Liver (tissue), 9 donors: Measurements from ENCODE around the gene OR5J2. TPM values are rescaled to one million over a fixed set of nuclear protein-coding genes. Genes with fewer than 3 reads are reported as not detected.

Experiments
- DNase-seq: peaks from one replicate; pipeline ENCODE4 v3.0.0-alpha.2; 2017; ENCODE audit warnings: low spot score
- H3K27ac ChIP-seq, 2 donors: one replicate each; pipeline ENCODE4 v1.7.0; 2013; ENCODE audit warnings: inconsistent platforms in 2 of 2, low read length in 2 of 2, control low read depth in 1 of 2, low read depth in 1 of 2, mild to moderate bottlenecking in 1 of 2
- H3K27me3 ChIP-seq, 4 donors: one replicate each; pipeline versions ENCODE4 v1.6.1 to v1.7.0; 2013; ENCODE audit warnings: low read length in 3 of 4, inconsistent platforms in 1 of 4, mild to moderate bottlenecking in 1 of 4, moderate library complexity in 1 of 4; ENCODE audit not compliant: control insufficient read depth in 4 of 4, insufficient read depth in 4 of 4
- H3K36me3 ChIP-seq, 4 donors: one replicate each; pipeline versions ENCODE4 v1.6.1 to v1.7.0; 2013; ENCODE audit warnings: low read length in 3 of 4, mild to moderate bottlenecking in 3 of 4, low read depth in 1 of 4, moderate library complexity in 1 of 4; ENCODE audit not compliant: control insufficient read depth in 4 of 4, insufficient read depth in 3 of 4
- H3K4me1 ChIP-seq, 4 donors: one replicate each; pipeline versions ENCODE4 v1.6.1 to v1.7.0; 2013; ENCODE audit warnings: low read length in 3 of 4, mild to moderate bottlenecking in 3 of 4, moderate library complexity in 1 of 4; ENCODE audit not compliant: control insufficient read depth in 4 of 4, insufficient read depth in 4 of 4
- H3K4me3 ChIP-seq, 3 donors: one replicate each; pipeline versions ENCODE4 v1.6.1 to v1.7.0; 2013; ENCODE audit warnings: low read length in 3 of 3, control low read depth in 1 of 3, low read depth in 1 of 3, mild to moderate bottlenecking in 1 of 3
- H3K9ac ChIP-seq, 2 donors: one replicate each; pipeline ENCODE4 v1.7.0; 2013; ENCODE audit warnings: low read length in 2 of 2, mild to moderate bottlenecking in 2 of 2, moderate library complexity in 2 of 2, control low read depth in 1 of 2, low read depth in 1 of 2
- H3K9me3 ChIP-seq, 4 donors: one replicate each; pipeline versions ENCODE4 v1.6.1 to v1.7.0; 2013; ENCODE audit warnings: low read length in 3 of 4; ENCODE audit not compliant: control insufficient read depth in 4 of 4
- ATF3 ChIP-seq: IDR thresholded peaks from 2 replicates; pipeline ENCODE4 v1.6.1; 2016; ENCODE audit warnings: antibody characterized with exemption
- CTCF ChIP-seq: fragments of 150-350 bp; IDR thresholded peaks from 2 replicates; pipeline ENCODE4 v1.5.1; 2017; ENCODE audit warnings: improper control_type of control experiment, low read depth, low read length; ENCODE audit not compliant: missing input control
- EGR1 ChIP-seq, 2 donors: IDR thresholded peaks; 2 replicates each; pipeline ENCODE4 v1.6.1; 2016 to 2018; ENCODE audit warnings: antibody characterized with exemption in 2 of 2, low read depth in 2 of 2
- FOXA1 ChIP-seq: IDR thresholded peaks from 2 replicates; pipeline ENCODE4 v1.6.1; 2016; ENCODE audit warnings: antibody characterized with exemption
- FOXA2 ChIP-seq: IDR thresholded peaks from 2 replicates; pipeline ENCODE4 v1.6.1; 2016; ENCODE audit warnings: antibody characterized with exemption
- GABPA ChIP-seq, 2 donors: IDR thresholded peaks in 1 of 2; conservative IDR thresholded peaks in 1 of 2; 2 replicates each; pipeline ENCODE4 v1.6.1; 2016; ENCODE audit warnings: antibody characterized with exemption in 2 of 2, mild to moderate bottlenecking in 1 of 2, moderate library complexity in 1 of 2
- HNF4A ChIP-seq, 2 donors: conservative IDR thresholded peaks; 2 replicates each; pipeline ENCODE4 v1.6.1; 2016; ENCODE audit warnings: antibody characterized with exemption in 2 of 2, mild to moderate bottlenecking in 2 of 2
- HNF4G ChIP-seq: IDR thresholded peaks from 2 replicates; pipeline ENCODE4 v1.6.1; 2016; ENCODE audit warnings: antibody characterized with exemption
- JUND ChIP-seq, 2 donors: IDR thresholded peaks; 2 replicates each; pipeline ENCODE4 v1.6.1; 2016; ENCODE audit warnings: antibody characterized with exemption in 2 of 2
- MAX ChIP-seq: IDR thresholded peaks from 2 replicates; pipeline ENCODE4 v1.6.1; 2016; ENCODE audit warnings: antibody characterized with exemption
- NR2F2 ChIP-seq: IDR thresholded peaks from 2 replicates; pipeline ENCODE4 v1.6.1; 2016; ENCODE audit warnings: antibody characterized with exemption
- REST ChIP-seq: IDR thresholded peaks from 2 replicates; pipeline ENCODE4 v1.6.1; 2016; ENCODE audit warnings: antibody characterized with exemption, mild to moderate bottlenecking
- SP1 ChIP-seq: IDR thresholded peaks from 2 replicates; pipeline ENCODE4 v1.6.1; 2018; ENCODE audit warnings: antibody characterized with exemption, mild to moderate bottlenecking
- TAF1 ChIP-seq: conservative IDR thresholded peaks from 2 replicates; pipeline ENCODE4 v1.6.1; 2016; ENCODE audit warnings: antibody characterized with exemption, mild to moderate bottlenecking
- YY1 ChIP-seq: IDR thresholded peaks from 2 replicates; pipeline ENCODE4 v1.6.1; 2016; ENCODE audit warnings: antibody characterized with exemption, mild to moderate bottlenecking
- ZBTB33 ChIP-seq: IDR thresholded peaks from 2 replicates; pipeline ENCODE4 v1.6.1; 2016; ENCODE audit warnings: antibody characterized with exemption
- WGBS: extraction: QIAGEN DNeasy Blood & Tissue Kit; methylation state at CpG from one replicate; pipeline ENCODE4 v1.1.7; 2013; 5-methylcytosine and 5-hydroxymethylcytosine counted together
- polyA plus RNA-seq, 2 donors: library from polyadenylated mRNA; stranded (reverse) in 1 of 2; unstranded in 1 of 2; fragments of 200-250 nt in 1 of 2; fragments of >200 nt in 1 of 2; fragmentation: Nextera tagmentation in 1 of 2; extraction: Ambion mirVana in 1 of 2; gene quantifications; one replicate each; pipeline versions ENCODE4 v1.2.1 to v1.2.3, GENCODE V29; 2013 to 2015
- total RNA-seq, 2 donors: library from RNA; depleted of rRNA; stranded (reverse); fragments of >200 nt; gene quantifications; one replicate each; pipeline ENCODE4 v1.2.3, GENCODE V29; 2014
- donor health status: healthy.
- donor health status: healthy.
- donor health status: healthy.
- donor health status: healthy.
- donor health status: healthy.

OR5J2 gene
- total and polyA plus RNA-seq, 4 donors, result not detected

GRCh38 chr11:56160217-56160616, 16.2 kb upstream of the OR5J2 start, which contains the start of gene OR8K5:
Gene OR8K5, minus strand, starts transcription at chr11:56160317. Its CDS starts 0 bp downstream, at chr11:56160317.
- no peak for DNase-seq
- no peak within 1 kb of the TSS for H3K4me3 ChIP-seq
- H3K27ac ChIP-seq, result no peak within 1 kb of the TSS
- no peaks in the 10 kb centered on the region for H3K4me1 ChIP-seq
- H3K9me3 ChIP-seq, result peaks cover 0 to 5% (median 3%) of the 10 kb centered on the region in 4 donors
- H3K9ac ChIP-seq, result no peak within 1 kb of the TSS
- 73% methylated on average over 3 of the region's 3 CpGs for WGBS
- H3K27me3 ChIP-seq, result no peaks in the 10 kb centered on the region
- TF ChIP-seq HNF4A (conservative IDR thresholded peaks at IDR 0.05) (no peak), CTCF (no peak), HNF4G (no peak), ZBTB33 (no peak), NR2F2 (no peak), TAF1 (no peak), FOXA1 (no peak), YY1 (no peak), EGR1 (IDR thresholded peaks at IDR 0.05; ENCODE audit: low read depth in 2 of 2) (no peak), ATF3 (no peak), JUND (IDR thresholded peaks at IDR 0.05) (no peak), SP1 (no peak), FOXA2 (no peak), GABPA (IDR thresholded peaks at IDR 0.05 in 1 of 2, conservative IDR thresholded peaks at IDR 0.05 in 1 of 2) (no peak), MAX (no peak)
- H3K36me3 ChIP-seq, result no peaks in the 10 kb centered on the region

GRCh38 chr11:56163804-56164203, 12.6 kb upstream of the OR5J2 start:
- H3K27me3 ChIP-seq, result no peaks in the 10 kb centered on the region
- H3K9me3 ChIP-seq, result no peaks in the 10 kb centered on the region
- no peak overlapping the region for H3K4me3 ChIP-seq
- TF ChIP-seq TAF1 (no peak), GABPA (IDR thresholded peaks at IDR 0.05 in 1 of 2, conservative IDR thresholded peaks at IDR 0.05 in 1 of 2) (no peak), JUND (IDR thresholded peaks at IDR 0.05) (no peak), EGR1 (IDR thresholded peaks at IDR 0.05; ENCODE audit: low read depth in 2 of 2) (no peak), FOXA2 (no peak), ATF3 (no peak), ZBTB33 (no peak), NR2F2 (no peak), MAX (no peak), REST (no peak)
- no peak overlapping the region for H3K27ac ChIP-seq
- H3K4me1 ChIP-seq, result no peaks in the 10 kb centered on the region
- no peaks in the 10 kb centered on the region for H3K36me3 ChIP-seq
- H3K9ac ChIP-seq, result no peak overlapping the region
- 60% methylated on average over 3 of the region's 3 CpGs for WGBS
- DNase-seq, result no peak
